Measurements from ENCODE around the gene FBN3.

Gene FBN3

DNA sequence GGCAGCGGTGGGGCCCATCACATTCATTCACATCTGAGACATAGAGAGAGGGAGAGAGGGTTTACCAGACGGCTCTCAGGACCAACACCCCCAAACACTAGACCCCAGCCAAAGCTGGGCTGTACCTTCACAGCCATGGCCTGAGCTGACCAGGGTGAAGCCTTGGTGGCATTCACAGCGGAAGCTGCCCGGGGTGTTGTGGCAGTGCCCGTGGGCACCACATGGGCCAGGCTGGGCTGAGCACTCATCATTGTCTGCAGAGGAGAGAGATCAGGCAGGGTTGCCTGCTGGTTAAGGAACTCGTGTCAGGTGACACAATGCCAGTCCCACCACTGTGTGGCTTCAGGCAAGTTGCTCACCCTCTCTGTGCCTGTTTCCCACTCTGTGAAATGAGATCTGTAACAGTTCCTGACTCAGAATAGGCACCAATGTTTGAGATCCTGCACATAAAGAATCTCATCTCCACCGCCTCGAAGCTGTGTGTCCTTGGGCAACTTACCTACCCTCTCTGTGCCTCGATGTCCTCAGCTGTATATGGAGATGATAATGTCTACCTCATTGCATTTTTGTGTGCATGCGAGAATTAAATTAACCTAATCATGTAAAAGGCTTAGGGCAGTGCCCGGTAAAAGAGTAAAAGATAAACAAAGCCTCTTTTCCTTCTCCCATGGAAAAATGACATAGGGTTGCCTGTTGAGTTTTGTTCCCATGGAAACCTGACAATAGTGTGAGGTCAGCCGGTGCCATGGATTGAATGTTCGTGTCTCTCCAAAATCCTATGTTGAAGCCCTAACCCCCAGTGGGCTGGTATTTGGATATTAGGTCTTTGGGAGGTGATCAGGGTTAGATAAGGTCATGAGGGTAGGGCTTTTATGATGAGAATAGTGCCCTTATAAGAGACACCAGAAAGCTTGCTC is 74.0 kb downstream of the FBN3 start:
- H3K27ac ChIP-seq = no peak overlapping the region
- TF ChIP-seq, protein P1, sequence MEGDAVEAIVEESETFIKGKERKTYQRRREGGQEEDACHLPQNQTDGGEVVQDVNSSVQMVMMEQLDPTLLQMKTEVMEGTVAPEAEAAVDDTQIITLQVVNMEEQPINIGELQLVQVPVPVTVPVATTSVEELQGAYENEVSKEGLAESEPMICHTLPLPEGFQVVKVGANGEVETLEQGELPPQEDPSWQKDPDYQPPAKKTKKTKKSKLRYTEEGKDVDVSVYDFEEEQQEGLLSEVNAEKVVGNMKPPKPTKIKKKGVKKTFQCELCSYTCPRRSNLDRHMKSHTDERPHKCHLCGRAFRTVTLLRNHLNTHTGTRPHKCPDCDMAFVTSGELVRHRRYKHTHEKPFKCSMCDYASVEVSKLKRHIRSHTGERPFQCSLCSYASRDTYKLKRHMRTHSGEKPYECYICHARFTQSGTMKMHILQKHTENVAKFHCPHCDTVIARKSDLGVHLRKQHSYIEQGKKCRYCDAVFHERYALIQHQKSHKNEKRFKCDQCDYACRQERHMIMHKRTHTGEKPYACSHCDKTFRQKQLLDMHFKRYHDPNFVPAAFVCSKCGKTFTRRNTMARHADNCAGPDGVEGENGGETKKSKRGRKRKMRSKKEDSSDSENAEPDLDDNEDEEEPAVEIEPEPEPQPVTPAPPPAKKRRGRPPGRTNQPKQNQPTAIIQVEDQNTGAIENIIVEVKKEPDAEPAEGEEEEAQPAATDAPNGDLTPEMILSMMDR (conservative IDR thresholded peaks at IDR 0.05) = no peak

DNA sequence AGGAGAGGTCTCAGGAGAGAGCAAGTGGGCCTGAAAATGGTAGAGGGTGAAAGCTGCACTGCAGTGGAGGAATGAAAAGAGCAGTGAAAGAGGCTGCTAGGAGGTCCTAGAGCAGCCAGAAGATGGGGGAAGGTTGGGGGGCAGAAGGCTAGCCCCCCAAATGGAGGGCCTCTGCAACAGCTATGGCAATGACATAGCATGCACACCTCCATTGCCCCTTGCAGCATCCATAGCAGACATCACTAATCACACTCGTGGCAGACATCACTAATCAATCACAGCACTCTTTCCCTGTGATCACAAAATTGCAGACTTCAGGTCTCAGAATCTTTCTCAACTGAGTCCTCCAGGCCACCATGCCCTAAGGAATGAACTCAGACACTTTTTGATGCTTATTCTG is 74.9 kb downstream of the FBN3 start:
- H3K27ac ChIP-seq = no peak overlapping the region
- TF ChIP-seq, protein P1 (conservative IDR thresholded peaks at IDR 0.05) = no peak

DNA sequence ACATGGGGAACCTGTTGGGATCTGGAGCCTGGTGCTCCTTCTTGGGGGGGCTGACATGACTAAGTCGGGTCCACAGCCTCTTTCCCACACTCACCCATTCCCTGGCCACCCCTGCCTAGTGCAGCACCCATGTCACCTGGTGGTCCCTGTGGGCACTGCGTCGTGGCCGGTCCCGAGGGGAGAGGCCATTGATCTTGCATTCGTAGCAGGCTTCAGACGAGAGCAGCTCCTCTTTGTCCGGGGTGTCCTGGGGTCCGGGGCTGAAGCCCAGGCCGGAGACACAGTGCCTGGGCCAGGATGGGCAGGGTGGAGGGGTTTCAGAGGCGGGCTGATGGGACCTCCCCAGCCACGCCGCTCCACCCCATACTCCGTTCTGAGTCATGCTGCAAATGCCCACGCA is 77.5 kb downstream of the FBN3 start:
- no peak overlapping the region for H3K27ac ChIP-seq
- TF ChIP-seq, protein P1 (conservative IDR thresholded peaks at IDR 0.05) = no peak

DNA sequence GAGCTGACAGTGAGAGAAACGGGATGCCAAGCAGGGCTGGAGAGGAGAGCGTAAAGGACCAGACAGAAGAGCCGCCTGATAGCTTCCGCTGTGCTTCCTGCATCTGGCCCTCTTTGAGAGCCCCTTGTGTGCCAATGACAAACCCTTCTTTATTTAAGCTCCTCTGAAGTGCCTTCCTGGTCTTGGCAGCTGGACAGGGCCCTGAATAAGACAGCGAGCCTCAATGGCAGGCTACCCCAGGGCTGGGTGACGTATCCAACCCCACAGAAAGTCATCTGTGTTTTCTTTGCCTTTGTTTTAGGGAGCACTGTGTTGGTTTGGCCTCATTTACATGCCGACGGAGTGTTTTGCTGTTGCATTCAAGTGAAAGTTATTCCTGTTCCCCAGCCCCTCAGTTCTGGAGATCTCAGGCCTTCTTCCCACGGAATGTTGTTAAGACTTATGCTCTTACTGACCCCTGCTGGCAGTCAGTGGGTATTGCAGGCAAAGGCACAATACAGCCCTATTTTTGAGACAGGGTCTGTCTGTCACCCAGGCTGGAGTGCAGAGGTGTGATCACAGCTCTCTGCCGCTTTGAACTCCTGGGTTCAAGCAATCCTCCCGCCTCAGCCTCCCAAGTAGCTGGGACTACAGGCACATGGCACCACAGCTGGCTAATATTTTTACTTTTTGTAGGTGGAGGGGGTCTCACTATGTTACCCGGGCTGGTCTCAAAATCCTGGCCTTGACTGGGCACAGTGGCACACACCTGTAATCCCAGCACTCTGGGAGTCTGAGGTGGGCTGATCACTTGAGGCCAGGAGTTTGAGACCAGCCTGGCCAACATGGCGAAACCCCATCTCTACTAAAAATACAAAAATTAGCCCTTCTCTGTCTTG is 80.1 kb downstream of the FBN3 start:
- TF ChIP-seq, protein P1 (conservative IDR thresholded peaks at IDR 0.05) = peak; percentile 28; the same call in 1 of the 2 replicates
- no peak overlapping the region for H3K27ac ChIP-seq

DNA sequence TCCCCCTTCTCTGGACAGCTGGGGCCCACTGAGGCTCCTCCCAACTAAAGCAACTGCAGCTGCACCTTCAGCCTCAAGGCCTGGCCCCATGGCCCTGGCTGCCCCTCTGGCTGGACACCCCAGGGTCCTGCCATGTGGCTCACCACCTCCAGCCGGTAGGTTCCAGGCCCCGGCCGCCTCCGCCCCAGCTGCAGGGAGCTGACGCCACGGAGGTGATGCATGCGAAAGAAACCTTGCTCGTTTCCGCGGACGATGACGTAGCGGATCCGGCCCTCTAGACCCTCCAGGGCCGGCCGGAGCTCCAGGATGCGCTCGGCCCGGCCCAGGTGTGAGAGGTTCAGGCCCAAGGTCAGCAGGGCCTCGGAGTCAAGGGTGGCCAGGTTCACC is 83.5 kb downstream of the FBN3 start:
- TF ChIP-seq, protein P1 (conservative IDR thresholded peaks at IDR 0.05) = no peak
- H3K27ac ChIP-seq = no peak overlapping the region

DNA sequence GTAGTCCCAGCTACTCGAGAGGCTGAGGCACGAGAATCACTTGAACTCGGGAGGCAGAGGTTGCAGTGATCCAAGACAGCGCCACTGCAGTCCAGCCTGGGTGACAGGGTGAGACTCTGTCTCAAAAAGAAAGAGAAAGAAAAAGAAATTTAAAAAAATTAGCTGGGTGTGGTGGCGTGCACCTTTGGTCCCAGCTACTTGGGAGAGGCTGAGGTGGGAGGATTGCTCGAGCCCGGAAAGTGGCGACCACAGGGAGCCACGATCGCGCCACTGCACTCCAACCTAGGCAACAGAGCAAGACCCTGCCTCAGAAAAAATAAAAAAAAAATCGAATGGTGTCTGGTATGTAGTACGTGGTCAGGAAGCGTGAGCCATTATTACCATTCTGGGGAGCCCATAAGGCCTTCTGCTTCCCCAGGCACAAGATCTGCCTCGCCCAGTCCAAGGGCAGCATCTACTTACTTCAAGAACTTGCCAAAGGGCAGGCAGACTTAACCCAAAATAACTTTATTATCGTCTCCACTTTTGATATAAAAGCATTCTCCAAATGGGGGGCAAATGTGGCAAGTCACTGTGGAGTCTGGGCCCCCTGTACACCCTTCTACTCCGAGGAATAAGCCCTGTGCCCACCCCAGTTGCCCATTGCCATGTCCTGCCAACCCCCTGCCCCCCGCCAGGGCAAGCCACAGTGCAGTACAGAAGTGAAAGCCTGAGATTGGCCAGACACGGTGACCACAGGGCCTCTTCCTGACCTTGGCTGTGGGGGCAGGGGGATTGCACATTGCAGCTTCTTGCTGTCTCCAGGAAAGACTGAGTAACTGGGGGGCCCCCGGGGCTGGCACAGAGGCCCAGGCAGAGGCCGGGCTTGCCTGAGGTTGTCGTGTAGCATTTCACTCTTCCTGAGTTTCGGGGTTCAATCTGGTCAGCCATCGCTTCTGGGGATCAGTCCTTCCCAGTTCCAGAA is 84.2 kb downstream of the FBN3 start:
- TF ChIP-seq, protein P1 (conservative IDR thresholded peaks at IDR 0.05) = no peak

More for the DNA sequence above, 84.2 kb downstream of the FBN3 start:
- no peak overlapping the region for H3K27ac ChIP-seq

Measured in VCaP (cell line).